ENCODE measurements around the gene CENATAC. TPM values are rescaled to one million over a fixed set of nuclear protein-coding genes. Genes with fewer than 3 reads are reported as not detected.
"Not testable (repeated sequence)": the region's sequence is repeated elsewhere in the genome, so short reads cannot be mapped to it uniquely, and the experiment has no call there.

CENATAC gene
- total RNA-seq, 1 donor from 2014 or later = 51.0 TPM

- H3K36me3 ChIP-seq = peaks cover 31% of the 10 kb centered on the region
- no peaks in the 10 kb centered on the region for H3K9me3 ChIP-seq
- H3K4me3 ChIP-seq = peak overlapping the region; percentile 97
- intact Hi-C loops (cut with DNase I) = no loop called here
- ATAC-seq = no peak
- no peak for DNase-seq
- TF ChIP-seq CTCF (IDR thresholded peaks at IDR 0.05) = no peak
- peaks cover 36% of the 10 kb centered on the region for H3K4me1 ChIP-seq
- no peaks in the 10 kb centered on the region for H3K27me3 ChIP-seq (ENCODE audit: low read depth)
- peak overlapping the region; percentile 25 for H3K27ac ChIP-seq
These were observed 31.1 kb downstream of the CENATAC start for GRCh38 chr11:119029069-119029339.

- Histone ChIP-seq H3K9me3 (no peaks in the 10 kb centered on the region), H3K4me3 (peak overlapping the region; percentile 97), H3K27me3 (ENCODE audit: low read depth) (no peaks in the 10 kb centered on the region), H3K36me3 (peaks cover 26% of the 10 kb centered on the region), H3K27ac (peak overlapping the region; percentile 86), H3K4me1 (peaks cover 31% of the 10 kb centered on the region)
- no peak for DNase-seq
- no peak for ATAC-seq
- TF ChIP-seq CTCF (IDR thresholded peaks at IDR 0.05) = no peak
- intact Hi-C loops (cut with DNase I) = no loop called here
These were observed 31.5 kb downstream of the CENATAC start for GRCh38 chr11:119029340-119030028.

GRCh38 chr11:119030029-119030328 is 32.0 kb downstream of the CENATAC start:
- no peak for ATAC-seq
- intact Hi-C loops (cut with DNase I) = no loop called here
- H3K4me3 ChIP-seq = peak overlapping the region; percentile 97
- peaks cover 26% of the 10 kb centered on the region for H3K4me1 ChIP-seq
- H3K9me3 ChIP-seq = no peaks in the 10 kb centered on the region
- H3K27me3 ChIP-seq (ENCODE audit: low read depth) = no peaks in the 10 kb centered on the region
- H3K27ac ChIP-seq = peak overlapping the region; percentile 86
- TF ChIP-seq CTCF (IDR thresholded peaks at IDR 0.05) = no peak
- DNase-seq = no peak
- peaks cover 21% of the 10 kb centered on the region for H3K36me3 ChIP-seq

- peak within 1 kb of the TSS; percentile 86 for H3K27ac ChIP-seq
- ATAC-seq = peak; percentile 98 to 99
These were observed 32.5 kb downstream of the CENATAC start, which contains the start of gene SLC37A4 for GRCh38 chr11:119030329-119031047. Gene SLC37A4 (minus strand): TSS chr11:119030877.

GRCh38 chr11:119031912-119032280 is 34.0 kb downstream of the CENATAC start:
- DNase-seq = no peak
- Histone ChIP-seq H3K4me3 (no peak overlapping the region), H3K36me3 (peaks cover 8% of the 10 kb centered on the region), H3K9me3 (no peaks in the 10 kb centered on the region), H3K27me3 (ENCODE audit: low read depth) (no peaks in the 10 kb centered on the region), H3K4me1 (peaks cover 21% of the 10 kb centered on the region), H3K27ac (no peak overlapping the region)
- intact Hi-C loops (cut with DNase I) = no loop called here
- no peak for ATAC-seq
- TF ChIP-seq CTCF (IDR thresholded peaks at IDR 0.05) = no peak

More at GRCh38 chr11:119030329-119031047, 32.5 kb downstream of the CENATAC start, which contains the start of gene SLC37A4:
- H3K4me1 ChIP-seq = peaks cover 21% of the 10 kb centered on the region
- intact Hi-C loops (cut with DNase I) = no loop called here
- no peaks in the 10 kb centered on the region for H3K27me3 ChIP-seq (ENCODE audit: low read depth)
- H3K9me3 ChIP-seq = no peaks in the 10 kb centered on the region
- H3K36me3 ChIP-seq = peaks cover 16% of the 10 kb centered on the region
- peak; percentile 100 for DNase-seq
- peak within 1 kb of the TSS; percentile 97 for H3K4me3 ChIP-seq
- peak; percentile 88 for TF ChIP-seq CTCF (IDR thresholded peaks at IDR 0.05)

GRCh38 chr11:119033421-119033820 is 35.5 kb downstream of the CENATAC start:
- ATAC-seq; DNase-seq; H3K27me3 ChIP-seq (ENCODE audit: low read depth); H3K36me3 ChIP-seq; H3K27ac ChIP-seq; intact Hi-C loops (cut with DNase I); H3K4me3 ChIP-seq; H3K9me3 ChIP-seq: not testable (repeated sequence)
- H3K4me1 ChIP-seq = peaks cover 21% of the 10 kb centered on the region

Measured in lower lobe of right lung (tissue), 2 donors.